HG03039 (cell line): ENCODE measurements around the gene DHRS13.

Source experiments
- ATAC-seq: cut with Tn5 transposase; IDR thresholded peaks from one replicate; pipeline ENCODE4 v1.9.1; 2021; ENCODE audit warnings: mild to moderate bottlenecking, moderate library complexity; ENCODE audit not compliant: unreplicated experiment

Gene DHRS13

DNA sequence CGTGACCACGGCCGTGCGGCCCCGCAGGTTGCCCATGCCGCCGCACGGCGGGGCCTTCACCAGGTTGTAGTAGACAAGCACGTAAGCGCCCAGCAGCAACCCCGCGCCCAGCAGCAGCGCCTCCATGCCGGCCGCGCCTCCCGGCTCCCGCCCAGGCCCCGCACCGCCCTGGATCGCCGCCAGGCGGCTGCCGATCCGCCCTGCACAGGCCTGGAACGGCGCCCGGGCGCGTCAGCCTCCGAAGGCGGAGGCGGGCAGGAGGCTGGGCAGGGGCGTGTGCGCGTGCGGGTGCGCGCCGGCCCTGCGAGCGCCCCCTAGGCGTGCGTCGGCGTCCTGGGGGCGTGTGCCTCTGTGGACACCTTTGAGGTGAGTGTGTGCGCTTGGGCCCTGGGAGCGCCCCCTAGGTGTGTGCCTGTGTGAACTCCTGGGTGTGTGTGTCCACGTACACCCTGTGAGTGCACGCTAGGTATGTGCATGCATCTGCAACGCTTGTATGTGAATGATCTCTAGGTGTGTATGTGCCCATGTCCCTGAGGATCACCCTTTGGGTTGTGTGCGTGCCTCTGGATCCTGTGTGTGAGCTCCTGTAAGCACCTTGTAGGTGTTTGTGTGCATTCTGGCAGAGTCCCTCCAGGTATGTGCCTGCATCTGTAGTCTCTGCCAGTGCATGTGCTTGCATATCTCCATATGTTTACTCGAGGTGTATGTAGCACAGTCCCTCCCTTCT is at the start of gene DHRS13:
DHRS13 (minus strand) TSS at position 261 of the 727 bp plus-strand sequence; CDS start at position 126, 135 bp downstream.
- ATAC-seq: peak; percentile 82

DNA sequence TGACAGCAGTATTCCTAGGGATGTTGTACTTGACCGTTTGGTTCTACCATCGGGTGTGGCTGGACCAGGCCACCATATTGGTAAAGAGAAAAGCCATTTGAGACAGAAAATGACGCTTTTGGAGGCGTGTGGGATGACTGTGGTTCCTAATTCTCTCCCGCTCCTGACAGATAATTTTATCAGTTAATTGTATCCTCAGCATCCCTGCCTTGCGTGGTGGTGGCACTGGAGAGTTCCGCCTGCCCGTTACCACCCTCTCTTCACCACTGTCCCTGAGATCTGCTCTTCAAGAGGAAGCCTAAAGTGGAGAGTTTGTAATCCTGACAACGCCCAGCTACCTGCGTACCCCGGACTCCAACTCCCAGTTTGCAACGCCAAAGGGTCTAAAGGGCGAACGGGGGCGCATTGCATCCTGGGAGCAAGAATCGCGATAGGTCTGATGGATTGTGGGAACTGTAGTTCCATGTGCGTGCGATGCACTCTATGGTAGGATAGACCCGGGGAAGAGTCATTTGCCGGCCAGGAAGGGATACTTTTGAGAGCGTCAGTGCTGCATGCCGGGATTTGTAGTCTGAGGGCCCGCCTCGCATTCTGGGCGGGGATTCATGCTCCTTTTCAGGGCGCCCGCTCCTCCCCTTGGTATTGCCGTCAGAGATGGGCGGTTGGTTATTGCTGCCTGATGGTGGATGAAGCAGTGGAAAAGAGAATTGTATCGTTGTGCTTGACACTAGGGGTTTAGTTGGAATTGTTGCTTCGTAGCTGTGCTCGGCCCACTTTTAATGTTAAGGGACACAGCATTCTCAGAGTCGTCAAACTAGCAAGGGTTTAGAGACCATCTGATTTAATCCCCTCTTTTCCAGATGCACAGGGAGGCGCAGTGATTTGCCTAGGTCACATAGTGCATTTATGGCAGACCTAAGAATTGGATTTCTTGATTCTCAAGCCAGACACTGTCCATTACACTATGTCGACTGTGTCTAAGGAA is 49.4 kb upstream of the DHRS13 start:
- peak; percentile 53 for ATAC-seq

DNA sequence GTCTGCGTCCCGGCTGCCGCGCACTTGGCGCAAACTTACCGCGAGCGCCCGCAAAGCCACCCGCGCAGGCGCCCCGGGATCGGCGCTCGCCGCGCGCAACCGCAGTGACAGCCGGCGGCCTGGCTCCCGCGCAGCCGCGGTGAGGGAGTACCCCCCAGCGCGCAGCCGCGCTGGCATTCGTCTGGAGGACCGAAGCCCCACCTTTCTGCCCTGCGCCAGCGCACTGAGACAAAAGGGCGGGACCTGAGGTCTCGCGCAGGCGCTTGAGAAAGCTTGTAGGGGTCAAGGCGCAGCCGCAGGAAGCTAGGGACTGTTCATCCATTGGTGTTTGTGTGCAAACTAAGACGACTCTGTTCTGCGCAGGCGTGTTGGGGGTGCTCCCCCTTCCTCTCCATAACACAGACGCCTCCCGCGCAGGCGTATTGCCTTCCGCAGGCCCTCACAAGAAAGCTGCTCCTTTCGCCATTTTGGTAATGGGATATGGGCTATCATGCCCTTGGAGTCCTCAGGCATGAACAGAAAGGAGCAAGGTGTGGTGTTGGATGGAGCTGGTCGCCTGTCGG is 48.6 kb upstream of the DHRS13 start, which contains the start of gene PHF12:
PHF12 (minus strand) TSS at position 91 of the 563 bp plus-strand sequence. CDS start 558 bp downstream, outside the sequence.
- peak; percentile 52 for ATAC-seq

GRCh38 chr17:28950752-28951427 is 48.0 kb upstream of the DHRS13 start:
- no peak for ATAC-seq

DNA sequence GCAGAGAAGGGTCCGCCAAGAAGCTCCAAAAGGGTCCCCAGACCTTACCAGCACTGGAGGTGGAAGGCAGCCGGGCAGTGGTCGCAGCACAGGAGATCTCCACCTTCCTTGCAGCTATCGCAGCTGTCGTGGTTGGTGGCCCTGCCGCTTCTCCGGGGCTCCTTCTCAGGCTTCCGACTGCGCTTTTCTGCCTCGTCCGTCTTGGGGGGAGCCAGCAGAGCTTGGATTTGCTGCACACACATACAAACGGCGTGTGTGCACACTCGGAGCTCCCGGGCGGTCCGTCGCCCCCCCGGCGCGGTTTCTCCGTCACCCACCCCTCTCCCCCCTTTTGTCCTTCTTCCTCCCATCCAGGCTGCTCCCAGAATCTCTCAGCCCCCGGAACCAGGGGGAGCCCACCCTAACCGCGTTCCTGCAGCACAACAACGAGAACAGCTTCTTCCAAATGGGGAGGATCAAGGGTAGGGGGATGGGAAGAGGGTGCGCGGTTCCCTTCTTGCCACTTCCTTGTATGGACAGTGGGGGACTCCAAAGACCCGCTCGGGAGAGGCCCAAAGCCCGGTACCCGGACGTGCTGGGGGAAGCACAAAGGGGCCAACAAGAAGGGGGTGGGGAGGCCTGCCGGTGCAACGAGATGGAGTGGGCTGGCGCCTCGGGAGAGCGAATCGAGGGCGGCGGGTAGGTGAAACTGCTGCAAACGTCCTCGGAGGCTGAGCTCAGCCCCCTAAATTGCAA is 47.3 kb upstream of the DHRS13 start:
- ATAC-seq: no peak

GRCh38 chr17:28949185-28950016 is 46.5 kb upstream of the DHRS13 start:
- ATAC-seq: no peak

DNA sequence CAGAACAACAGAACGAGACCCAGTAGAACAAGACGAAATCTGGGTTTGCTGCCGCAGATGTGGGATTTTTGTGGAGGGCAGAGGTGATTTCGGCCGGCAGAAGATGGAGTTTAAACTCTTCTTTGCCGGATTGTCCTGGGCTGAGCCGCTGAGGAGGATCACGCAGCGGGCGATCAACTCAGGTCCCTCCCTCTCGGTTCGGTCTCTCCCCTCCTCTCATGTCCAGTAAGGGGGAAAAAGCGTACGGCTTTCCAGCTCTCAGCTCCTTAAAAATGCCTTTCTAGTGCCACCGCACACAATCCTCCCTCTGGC is 46.0 kb upstream of the DHRS13 start:
- ATAC-seq: no peak

DNA sequence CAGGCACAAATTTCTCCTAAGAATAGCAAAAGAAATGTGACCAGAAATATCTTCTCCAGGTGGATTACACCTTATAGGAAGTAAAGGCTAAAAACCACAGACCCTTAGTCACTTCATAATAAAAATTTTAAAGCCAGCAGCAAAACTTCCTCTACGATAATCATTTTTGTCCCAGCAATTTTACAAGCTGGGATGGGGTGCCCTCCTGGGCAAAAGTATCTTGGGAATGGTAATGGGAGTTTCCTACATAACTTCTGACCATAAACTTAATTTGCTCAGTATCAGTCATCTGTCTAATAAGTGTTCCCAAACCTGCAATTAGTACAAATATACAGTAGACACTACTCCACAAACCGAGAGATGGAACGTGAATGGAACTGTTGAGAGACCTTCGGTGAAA is 45.5 kb upstream of the DHRS13 start:
- no peak for ATAC-seq

DNA sequence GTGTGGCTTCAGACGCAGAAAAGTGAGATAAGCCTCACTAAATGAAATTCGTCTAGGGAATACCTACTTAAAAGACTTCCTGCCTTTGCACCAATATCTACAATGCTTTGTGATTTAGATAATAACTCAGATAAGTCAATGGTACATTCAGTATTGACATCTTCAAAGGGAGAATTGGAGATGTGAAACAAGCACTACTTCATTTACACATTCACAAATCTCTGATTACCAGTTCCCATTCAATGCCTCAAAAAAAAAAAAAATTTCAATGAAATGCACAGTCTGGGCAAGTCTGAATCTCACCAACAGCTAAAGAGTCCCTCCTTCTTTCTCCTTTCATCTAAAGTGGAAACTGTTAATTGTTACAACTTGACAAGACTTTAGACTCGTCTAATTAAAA is 44.8 kb upstream of the DHRS13 start:
- ATAC-seq: no peak

DNA sequence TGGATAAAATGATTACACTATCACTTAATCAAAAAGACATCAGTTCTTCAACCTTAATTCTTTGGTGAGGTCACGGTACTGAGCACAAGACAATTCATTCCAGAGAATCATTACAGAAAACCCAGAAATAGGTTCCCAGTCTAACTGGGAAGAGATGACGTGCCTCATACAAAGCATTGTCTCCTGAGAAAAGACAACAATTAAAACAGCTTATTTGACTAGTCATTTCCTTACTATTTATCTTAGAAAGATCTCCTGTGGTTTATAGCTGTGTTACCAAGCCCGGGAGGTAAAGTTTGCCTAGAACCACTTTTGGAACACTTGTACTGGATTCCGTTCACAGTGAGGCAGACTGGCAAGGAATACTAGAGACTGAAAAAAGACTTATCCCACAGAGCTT is 43.4 kb upstream of the DHRS13 start:
- no peak for ATAC-seq

- no peak for ATAC-seq
Observed at GRCh38 chr17:28944862-28945741, 42.2 kb upstream of the DHRS13 start.

- no peak for ATAC-seq
Observed at GRCh38 chr17:28944343-28944742, 41.5 kb upstream of the DHRS13 start.

- ATAC-seq: no peak
Observed at GRCh38 chr17:28942925-28943324, 40.0 kb upstream of the DHRS13 start.

DNA sequence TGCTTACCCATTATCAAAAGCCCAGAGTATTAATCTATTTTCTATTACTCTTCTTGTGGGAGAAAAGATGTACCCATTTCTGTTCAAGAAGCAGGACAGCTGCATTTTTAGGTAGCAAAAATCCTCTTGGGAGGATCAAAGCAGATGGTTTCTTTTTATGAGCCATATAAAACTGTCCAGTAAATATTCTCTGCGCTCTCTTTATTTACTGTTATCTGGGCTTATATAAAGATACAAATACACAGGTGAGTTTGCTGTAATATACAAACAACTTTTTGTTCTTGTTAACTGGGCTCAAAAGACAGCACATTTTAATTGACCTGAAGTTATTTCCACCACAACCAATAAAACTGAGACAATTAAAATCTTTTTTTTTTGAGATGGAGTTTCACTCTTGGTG is 38.4 kb upstream of the DHRS13 start:
- ATAC-seq: no peak

- no peak for ATAC-seq
Observed at GRCh38 chr17:28940675-28941074, 37.8 kb upstream of the DHRS13 start.

- ATAC-seq: no peak
Observed at GRCh38 chr17:28940142-28940541, 37.3 kb upstream of the DHRS13 start.

- no peak for ATAC-seq
Observed at GRCh38 chr17:28938552-28938951, 35.7 kb upstream of the DHRS13 start.

- ATAC-seq: no peak
Observed at GRCh38 chr17:28937044-28937729, 34.3 kb upstream of the DHRS13 start.
